HG03520 (cell line): ENCODE measurements around the gene ANKRD33B.
"Not testable (repeated sequence)": the region's sequence is repeated elsewhere in the genome, so short reads cannot be mapped to it uniquely, and the experiment has no call there.

ENCODE experiments used
- ATAC-seq: cut with Tn5 transposase; IDR thresholded peaks from one replicate; pipeline ENCODE4 v1.9.1; 2021; ENCODE audit warnings: mild to moderate bottlenecking, moderate library complexity; ENCODE audit not compliant: unreplicated experiment

ANKRD33B gene

DNA sequence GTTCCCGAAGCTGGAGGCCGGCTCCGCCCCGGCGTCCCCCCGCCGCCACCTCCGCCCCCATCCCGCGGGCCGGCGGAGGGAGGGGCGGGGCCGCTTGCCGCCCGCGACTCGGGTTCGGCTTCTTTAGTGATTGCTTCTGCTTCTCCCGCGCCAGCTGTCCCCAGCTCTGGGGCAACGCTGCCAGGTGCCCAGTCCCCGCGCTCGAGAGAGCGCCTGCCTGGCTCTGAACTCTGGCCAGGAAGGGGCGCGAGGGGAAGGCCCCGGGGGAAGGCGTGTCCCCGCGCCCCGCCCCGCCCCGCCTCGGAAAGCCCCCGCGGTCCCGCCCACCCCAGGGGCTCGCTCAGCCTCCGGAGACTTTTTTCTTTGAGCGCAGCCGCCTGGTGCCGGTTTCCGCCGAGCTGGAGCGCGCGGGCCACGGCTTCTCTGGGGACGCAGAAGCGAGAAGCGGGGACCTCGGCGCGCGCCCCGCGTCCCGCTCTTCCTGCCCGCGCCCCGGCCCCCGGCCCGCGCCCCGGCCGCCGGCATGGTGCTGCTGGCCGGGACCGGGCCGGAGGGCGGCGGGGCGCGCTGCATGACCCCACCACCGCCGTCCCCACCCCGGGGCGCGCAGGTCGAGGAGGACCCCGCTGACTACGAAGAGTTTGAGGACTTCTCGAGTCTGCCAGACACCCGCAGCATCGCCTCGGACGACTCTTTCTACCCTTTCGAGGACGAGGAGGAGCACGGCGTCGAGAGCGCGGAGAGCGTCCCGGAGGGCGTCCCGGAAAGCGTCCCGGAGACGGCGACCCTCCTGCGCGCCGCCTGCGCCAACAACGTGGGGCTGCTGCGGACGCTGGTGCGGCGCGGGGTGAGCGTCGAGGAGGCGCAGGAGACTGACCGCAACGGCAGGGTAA lies at the start of gene ANKRD33B:
Gene ANKRD33B (plus strand): TSS at position 126 of the 893 bp plus-strand sequence. CDS start 398 bp downstream, at position 524.
- ATAC-seq = peak; percentile 50

DNA sequence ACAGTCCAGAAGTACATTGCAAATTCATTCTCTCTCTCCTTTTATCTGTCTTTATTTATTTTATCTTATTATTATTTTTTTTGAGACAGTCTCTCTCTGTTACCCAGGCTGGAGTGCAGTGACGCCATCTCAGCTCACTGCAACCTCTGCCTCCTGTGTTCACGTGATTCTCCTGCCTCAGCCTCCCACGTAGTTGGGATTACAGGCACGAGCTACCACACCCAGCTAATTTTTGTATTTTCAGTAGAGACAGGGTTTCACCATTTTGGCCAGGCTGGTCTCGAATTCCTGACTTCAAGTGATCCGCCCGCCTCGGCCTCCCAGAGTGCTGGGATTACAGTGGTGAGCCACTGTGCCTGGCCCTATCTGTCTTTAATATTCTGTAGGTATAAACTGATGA lies 49.3 kb upstream of the ANKRD33B start:
- not testable (repeated sequence) for ATAC-seq

DNA sequence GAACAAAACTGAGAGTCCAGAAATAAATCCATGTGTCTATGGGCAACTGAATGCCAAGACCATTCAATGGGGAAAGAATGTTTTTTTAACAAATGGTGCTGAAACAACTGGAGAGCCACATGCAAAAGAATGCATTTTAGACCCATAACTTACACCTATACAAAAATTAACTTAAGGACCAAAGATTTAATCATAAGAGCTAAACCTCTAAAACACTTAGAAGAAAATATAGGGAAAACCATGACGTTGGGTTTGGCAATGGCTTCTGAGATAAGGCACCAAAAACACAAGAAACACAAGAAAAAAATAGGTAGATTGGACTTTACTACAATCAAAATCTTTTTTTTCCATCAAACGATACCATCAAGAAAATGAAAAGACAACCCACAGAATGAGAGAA lies 48.4 kb upstream of the ANKRD33B start:
- ATAC-seq = no peak

DNA sequence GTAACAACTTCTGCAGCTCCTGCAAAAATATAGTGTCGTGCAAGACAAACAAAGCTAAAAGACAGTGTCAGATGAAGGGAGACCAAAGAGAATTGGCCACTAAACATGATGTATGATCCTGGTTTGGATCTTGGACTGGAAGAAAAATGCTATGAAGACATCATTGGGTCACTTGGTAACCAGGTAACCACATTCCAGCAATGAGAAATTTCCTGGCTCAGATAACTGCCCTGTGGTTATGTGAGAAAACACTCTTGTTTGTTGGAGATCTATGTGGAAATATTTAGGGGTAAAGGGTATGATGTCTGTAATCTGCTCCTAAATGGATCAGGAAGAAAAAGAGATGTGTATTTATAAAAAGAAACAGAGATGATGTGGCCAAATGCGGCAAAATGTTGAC lies 45.5 kb upstream of the ANKRD33B start:
- ATAC-seq = no peak

DNA sequence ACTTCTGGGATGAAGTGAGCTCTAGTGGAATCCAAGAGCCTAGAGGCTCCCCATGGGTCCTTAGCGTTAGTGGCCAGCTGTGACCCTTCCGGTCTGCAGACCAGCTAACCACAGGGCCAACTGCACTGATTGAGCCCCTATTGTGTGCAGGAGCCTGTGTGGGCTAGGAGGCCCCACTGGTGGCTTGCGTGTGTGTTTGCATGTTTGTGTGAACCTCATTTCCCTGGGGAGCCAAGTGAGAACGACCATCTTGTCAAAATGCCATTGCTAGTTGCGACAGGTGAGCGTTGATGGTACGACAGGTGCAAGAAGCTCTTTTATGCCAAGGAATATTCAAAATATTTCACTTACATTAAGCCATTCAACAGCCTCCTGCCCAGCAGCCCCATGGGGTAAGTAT lies 44.1 kb upstream of the ANKRD33B start:
- ATAC-seq = no peak

DNA sequence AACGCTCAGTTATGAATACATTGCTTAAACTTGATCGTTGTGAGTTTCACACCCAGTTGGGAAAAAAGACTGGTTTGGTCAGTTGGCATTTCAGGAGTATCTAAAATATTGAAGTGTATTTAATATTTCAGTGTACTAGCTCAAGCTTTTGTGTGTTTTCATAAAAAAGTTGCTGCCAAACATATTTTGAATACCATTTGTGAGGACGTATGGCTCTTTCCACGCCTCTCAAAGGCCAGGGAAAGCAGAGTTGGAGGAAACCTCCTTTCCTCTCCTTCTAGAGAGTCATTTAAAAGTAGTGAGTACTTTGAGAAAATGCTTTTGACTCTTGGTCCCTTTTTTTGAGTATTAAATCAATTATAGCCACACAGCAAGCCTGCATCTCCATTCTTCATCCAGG lies 43.2 kb upstream of the ANKRD33B start:
- no peak for ATAC-seq

DNA sequence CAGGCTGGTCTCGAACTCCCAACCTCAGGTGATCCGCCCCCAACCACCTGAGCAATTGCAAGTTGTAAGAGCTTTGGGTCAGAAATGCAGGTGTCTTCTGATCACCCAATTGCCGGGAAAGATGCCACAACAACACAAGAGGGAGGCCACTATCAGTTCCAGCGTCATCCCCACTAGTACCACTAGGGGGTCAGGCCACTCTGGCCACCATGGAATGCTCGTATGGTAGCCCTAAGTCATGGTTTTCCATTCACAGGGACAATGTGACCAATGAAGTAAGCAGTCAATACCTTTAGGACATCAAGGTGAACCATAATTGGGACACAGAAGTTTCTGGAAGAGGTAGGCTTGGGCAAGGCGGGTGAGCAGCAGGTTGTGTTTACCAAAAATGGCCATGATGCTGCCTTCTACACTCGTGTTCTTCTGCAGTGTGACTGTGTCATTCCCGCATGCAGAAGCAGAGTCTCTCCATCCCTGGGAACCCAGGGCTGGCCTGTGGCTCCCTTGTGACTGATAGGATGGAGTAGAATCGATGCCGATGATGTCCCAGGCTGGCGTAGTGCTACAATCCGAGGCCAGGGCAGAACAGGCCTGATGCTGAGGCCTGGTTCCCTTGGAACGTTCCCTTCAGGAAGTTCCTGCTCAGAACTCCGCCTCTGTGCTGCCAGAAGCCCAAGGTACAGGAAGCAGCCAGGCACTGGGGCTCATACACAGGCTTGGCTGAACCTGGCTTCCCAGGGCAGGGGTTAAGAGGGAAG lies 42.2 kb upstream of the ANKRD33B start:
- no peak for ATAC-seq

DNA sequence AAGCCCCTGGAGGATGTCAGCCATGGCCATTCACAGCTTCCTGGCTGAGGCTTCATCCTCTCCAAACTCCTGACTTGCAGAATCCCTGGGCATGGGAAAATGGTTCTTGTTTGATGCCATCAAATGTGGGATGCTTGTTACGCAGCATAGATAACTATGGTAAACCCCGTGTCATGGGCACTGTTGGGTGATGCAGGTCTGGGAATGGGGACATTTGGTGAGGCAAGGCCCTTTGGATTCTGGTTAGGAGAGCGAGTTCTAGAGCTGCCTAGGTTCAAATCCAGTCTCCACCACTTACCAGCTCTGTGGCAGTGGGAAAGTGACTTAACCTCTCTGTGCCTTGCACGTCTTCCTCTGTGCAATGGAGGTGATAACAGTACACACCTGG lies 41.7 kb upstream of the ANKRD33B start:
- no peak for ATAC-seq

DNA sequence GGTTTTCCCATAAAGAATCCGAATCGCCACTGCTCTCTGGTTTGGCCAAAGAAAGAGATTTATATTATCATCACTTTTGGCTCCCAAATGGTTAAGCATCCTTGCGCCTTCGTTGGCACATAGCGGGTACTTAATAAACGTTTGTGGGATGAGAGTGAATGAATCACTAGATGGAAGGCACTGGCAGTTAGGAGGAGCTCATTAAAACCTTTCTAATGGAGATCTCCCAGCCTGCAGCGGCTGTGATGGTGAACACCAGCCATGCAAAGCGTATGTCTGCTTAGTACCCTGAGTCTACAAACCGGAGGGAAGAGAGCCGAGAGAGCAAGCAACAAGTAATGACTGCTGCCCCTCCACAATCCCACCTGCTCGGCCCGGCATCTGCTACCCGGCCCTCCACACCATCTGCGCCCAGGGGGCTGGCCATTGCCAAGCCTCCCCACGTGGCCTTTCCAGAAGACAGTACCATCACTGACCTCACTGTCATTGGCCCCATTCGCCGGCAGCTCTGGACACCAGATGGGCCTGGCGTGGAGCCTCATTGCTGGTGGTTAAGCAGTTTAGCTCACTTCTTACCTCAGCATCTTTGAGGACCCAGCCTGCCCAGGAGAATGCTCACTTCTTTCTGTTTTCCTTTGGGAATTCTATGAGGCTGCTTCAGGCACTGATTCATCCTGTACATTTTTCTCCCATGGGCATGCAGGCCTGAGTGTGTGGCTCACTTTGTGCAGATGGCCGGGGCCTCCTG lies 39.3 kb upstream of the ANKRD33B start:
- no peak for ATAC-seq

DNA sequence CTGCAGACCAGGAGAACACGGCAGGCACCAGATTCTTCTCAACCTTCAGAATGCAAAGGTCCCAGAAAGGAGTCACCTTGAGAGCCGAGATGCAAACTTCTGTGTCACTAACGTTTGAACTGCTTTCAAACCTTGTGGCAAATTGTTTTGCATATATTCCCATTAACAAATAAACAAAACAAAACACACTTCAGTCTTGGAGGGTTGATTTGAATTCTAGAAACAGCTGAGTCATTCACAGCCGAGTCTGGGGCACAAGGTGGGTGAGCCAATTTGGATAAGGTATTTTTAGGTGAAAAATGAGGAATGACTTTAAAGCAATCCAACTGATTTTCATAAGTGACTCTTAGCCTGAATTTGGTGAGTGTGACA lies 38.8 kb upstream of the ANKRD33B start:
- no peak for ATAC-seq

DNA sequence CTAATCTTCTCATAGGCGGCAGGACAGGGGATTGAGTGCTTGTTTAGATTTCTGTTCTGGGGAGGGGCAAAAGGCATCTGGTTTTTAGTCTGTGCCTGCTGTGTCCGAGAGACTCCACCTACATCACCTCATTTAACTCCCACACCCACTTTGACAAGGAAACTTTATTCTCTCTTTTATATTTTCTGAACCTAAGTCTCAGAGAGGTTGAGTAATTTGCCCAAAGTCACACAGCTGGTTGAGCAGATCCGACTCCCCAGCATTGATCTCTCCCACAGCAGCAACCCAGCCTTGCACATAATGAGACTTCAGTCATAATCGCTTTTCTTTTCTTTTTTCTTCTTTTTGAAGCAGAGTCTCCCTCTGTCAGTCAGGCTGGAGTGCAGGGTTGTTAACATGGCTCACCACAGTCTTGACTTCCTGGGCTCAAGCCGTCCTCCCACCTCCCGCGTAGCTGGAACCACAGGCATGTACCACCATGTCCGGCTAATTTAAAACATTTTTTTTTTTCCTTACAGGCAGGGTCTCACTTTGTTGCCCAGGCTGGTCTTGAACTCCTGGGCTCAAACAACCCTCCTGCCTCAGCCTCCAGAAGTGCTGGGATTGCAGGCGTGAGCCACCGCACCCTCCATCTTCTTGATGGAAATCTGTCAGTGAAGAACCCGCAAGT lies 36.5 kb upstream of the ANKRD33B start:
- no peak for ATAC-seq

DNA sequence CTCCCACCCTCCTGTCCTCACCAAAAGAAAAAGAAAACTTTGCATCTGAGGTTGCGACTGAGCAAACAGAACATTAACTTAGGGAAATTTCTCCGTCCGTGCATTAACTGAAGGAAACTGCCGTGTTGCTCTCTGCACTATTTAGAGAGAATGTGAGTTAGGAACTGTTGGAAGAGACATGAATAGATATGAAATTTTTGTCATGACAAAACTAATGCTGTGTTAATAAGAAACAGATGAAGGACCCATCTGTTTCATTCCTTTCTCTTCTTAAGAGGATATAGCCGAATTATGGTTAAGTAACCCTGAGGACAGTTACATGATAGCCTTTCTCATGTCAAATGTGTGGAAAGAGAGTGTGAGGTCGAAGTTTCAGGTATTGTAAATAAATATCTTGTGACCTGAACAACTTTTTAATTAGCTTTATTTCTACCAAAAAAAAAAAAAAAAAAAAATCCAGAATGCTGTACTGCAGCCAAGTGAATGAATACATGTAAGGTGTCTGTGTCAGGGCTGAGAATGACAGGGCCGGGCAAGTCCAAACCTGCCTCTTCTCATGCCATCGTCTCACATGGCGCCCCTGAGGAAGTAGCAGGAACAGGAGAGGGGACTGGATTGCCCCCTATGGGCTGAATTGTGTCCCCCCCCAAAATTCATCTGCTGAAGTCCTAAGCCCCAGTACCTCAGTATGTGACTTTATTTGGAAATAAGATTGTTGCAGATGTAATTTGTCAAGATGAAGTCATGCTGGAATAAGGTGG lies 35.6 kb upstream of the ANKRD33B start:
- no peak for ATAC-seq

DNA sequence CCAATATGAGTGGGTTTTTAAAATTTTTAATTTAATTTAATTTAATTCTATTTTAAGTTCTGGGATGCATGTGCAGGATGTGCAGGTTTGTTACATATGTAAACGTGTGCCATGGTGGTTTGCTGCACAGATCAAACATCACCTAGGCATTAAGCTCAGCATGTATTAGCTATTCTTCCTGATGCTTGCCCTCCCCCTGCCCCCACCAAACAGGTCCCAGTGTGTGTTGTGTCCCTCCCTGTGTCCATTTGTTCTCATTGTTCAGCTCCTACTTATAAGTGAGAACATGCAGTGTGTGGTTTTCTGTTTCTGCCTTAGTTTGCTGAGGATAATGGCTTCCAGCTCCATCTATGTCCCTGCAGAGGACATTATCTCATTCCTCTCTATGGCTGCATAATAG lies 35.0 kb upstream of the ANKRD33B start:
- no peak for ATAC-seq

DNA sequence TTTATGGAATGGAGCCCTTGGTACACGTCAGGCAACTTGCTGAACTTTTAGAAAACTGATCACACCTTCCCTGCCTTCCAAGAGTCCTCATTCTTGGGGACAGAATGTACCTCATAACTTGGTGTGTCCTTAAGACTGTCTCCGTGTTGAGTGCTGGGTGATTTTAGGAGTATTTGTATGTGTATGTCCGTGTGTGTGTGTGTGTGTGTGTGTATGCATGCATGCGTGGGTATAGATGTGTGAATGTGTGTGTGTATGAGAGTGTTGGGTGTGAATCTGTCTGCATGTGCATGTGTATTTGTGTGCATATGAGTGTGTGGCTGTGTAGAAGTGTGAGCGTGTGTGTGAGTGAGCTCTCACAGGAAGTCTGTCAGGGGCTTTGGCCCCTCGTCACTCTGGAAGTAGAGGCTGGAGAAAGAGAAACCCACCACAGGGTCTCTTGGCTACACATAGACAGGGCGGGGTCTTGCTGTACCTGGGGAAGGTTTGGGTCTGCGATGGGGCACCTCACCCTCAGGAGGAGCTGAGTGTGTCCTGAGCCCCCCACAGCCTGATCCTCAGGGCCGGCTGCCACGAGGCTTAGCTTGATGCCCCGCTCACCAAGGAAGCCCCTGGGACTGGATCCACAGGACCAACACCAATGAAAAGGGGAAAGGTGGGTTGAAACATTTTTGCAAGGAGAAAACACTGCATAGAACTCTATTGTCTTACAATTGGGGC lies 33.1 kb upstream of the ANKRD33B start:
- ATAC-seq = no peak

DNA sequence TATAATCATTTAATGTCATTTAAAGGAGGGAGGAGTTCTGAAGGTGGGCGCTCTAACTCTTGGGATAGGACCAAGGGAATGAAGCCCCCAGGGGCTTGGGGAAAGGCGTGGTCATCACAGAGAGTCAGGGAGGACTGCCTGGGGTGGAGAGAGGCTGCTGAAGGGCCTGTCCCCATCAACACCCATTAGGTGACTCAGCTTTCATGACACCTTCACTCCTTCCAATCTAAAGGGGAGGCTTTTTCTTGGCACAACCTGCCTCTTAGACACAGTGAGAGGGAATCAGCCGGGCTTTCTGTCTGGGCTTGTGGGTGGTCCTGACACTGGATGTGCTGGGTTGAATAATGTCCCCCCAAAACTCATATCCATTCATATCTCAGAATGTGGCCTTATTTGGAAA lies 31.4 kb upstream of the ANKRD33B start:
- ATAC-seq = no peak

DNA sequence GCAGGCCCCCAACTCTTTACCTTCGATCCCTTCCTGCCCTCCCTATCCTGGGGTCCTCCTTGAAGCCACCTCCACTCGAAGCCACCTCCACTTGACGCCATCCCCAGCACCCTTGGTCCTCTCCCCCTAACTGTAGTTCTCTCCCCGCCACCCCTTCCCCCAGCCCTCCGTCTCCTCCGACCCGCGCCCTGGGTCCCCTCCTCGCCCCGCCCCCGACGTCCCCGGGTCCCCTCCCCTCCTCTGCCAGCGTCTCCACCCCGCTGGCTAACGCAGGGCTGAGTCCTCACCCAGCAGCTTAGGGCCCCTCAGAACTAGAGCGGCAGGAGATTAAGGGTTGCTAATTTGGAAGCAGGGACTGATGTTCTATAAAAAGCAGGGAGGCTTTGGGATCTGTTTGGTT lies 30.6 kb upstream of the ANKRD33B start:
- no peak for ATAC-seq

DNA sequence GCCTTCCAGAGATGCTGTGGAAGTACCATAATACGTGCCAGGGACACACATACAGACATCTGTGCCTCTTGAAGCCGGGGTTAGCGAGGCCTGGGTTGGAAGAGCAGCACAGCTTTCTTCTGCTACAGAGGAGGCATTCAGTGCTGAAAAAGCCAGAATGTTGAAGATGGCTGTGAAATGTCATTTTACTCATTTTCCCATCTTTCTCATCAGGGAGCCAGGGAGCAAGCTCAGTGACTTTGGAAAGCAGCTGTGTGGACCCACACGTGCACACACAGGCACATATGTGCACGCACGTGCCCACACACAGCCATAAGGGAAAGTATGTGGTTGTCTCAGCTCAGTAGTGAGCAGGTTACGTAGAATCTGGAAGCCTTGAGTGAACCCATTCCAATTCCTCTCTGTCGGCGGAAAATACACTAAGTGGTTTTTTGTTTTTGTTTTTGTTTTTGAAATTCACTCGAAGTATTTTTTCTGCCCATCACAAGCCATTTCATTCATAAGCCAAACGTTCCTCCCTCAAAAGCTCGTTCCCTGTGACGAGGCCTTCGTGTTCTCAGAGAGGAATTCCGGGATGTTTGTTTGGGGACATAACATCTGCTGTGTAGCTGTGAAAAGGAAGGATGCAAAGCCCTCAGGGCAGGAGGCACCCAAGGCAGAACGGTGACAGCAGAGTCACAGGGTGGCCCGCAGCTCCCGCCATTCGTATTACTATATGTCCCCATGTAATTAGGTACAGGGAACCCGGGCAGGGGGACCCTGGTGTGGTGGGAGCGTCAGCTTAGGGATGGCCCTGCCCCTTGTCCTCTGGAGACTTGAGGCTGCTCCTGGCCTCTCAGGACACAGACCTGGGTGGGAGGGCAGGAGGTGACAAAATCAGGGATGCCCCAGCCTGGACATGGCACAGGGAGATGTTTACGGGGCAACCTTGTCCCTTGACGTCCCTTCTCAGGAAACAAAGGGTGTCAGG lies 29.0 kb upstream of the ANKRD33B start:
- ATAC-seq = no peak

DNA sequence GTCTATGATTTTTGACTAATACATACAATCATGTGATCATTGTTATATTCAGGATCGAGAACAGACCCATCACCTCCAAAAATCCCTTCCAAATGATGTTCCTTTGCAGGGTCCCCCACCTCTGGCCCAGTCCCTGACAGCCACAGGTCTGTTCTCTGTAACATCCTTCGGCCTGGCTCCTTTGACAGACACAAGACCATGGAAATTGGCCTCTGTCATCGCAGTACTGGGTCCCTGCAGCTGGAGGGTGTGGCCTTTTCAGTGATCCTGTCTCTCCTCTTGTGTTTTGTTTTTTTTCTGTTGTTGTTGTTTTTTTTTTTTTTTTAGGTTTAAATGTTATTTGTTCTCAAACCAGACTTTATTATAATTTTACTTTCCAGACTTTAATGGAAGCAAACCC lies 27.4 kb upstream of the ANKRD33B start:
- ATAC-seq = no peak
